ENCODE results near the gene SDK1.

SDK1 gene

GRCh38 chr7:4178416-4178815 is 877.4 kb downstream of the SDK1 start:
- H3K4me3 ChIP-seq (replicated peaks; ENCODE audit: low read depth, low read length) = no peak overlapping the region
- no peak for DNase-seq (ENCODE audit: extremely low read depth, low read depth)
- TF ChIP-seq, protein P1, sequence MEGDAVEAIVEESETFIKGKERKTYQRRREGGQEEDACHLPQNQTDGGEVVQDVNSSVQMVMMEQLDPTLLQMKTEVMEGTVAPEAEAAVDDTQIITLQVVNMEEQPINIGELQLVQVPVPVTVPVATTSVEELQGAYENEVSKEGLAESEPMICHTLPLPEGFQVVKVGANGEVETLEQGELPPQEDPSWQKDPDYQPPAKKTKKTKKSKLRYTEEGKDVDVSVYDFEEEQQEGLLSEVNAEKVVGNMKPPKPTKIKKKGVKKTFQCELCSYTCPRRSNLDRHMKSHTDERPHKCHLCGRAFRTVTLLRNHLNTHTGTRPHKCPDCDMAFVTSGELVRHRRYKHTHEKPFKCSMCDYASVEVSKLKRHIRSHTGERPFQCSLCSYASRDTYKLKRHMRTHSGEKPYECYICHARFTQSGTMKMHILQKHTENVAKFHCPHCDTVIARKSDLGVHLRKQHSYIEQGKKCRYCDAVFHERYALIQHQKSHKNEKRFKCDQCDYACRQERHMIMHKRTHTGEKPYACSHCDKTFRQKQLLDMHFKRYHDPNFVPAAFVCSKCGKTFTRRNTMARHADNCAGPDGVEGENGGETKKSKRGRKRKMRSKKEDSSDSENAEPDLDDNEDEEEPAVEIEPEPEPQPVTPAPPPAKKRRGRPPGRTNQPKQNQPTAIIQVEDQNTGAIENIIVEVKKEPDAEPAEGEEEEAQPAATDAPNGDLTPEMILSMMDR (IDR thresholded peaks at IDR 0.05; ENCODE audit: low read depth, low read length, missing control alignments) = no peak

DNA sequence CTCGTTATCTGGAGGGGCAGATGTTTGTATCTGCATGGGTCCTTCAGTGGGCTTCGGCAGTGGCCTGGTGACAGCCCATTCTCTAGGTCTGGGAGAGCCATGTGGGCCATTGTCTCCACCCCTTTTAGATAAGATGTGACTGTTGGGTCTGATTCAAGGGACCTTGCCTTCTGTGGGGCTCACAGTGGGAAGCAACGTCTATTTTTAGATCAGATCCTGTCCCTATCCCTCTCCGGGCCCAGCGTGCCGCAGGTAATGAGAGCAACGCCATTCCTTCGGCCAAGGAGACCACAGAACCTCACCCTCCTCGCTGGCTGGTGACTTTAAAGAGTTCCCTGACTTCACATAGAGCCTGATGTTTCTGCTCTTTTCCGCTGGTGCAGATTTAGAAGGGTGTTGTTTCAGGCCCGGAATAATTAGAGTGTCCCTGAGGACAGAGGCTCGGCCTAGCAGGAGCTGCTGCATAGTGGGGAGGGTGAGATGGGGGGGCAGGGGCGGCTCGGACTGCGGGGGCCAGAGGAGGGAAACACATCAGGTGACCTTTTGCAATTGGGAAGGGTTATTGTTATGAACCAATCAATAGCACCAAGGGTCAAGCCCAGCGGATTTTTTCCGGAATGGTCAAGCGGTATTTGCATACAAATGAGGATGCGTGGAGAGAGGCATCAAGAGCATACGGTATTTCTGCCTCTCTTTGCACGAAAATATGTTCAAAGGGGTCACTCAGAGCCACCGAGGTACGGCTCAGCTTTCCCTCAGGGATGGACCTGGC is 878.0 kb downstream of the SDK1 start:
- H3K4me3 ChIP-seq (replicated peaks; ENCODE audit: low read depth, low read length) = no peak overlapping the region
- TF ChIP-seq, protein P1 (IDR thresholded peaks at IDR 0.05; ENCODE audit: low read depth, low read length, missing control alignments) = no peak
- no peak for DNase-seq (ENCODE audit: extremely low read depth, low read depth)

- TF ChIP-seq, protein P1 (IDR thresholded peaks at IDR 0.05; ENCODE audit: low read depth, low read length, missing control alignments) = no peak
- H3K4me3 ChIP-seq (replicated peaks; ENCODE audit: low read depth, low read length) = no peak overlapping the region
- no peak for DNase-seq (ENCODE audit: extremely low read depth, low read depth)
Observed at GRCh38 chr7:4179688-4180380, 878.8 kb downstream of the SDK1 start.

- H3K4me3 ChIP-seq (replicated peaks; ENCODE audit: low read depth, low read length) = no peak overlapping the region
- DNase-seq (ENCODE audit: extremely low read depth, low read depth) = no peak
- TF ChIP-seq, protein P1 (IDR thresholded peaks at IDR 0.05; ENCODE audit: low read depth, low read length, missing control alignments) = no peak
Observed at GRCh38 chr7:4181446-4181845, 880.4 kb downstream of the SDK1 start.

DNA sequence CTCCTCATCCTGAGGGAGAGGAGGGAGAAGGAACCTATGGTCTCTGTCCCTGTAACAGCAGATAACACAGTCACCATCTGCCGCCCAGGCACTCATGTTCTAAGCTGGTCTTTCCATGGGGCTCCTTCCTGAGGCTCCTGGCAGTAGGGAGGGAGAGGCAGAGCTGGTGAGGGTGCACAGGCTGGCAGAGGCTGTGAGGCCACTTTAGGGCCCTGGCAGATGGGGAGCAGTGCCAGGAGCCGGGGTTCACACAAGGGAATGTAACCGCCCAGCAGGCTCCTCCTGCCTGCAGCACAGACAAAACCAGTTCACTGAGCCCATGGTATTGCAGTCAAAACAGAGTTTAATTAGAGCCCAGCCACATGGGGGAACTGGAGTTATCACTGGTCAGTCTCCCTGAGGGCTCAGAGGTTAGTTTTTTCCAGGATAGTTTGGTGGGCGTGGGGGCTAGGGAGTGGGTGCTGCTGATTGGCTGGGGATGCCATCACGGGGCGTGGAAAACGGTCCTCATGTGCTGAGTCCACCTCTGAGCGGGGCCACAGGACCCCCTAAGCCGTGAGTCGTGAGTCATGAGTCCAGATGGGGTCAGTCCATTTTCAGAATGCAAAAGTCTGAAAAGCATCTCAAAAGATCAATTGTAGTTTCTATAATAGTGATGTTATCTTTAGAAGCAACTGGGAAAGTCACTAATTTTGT is 881.7 kb downstream of the SDK1 start:
- TF ChIP-seq, protein P1 (IDR thresholded peaks at IDR 0.05; ENCODE audit: low read depth, low read length, missing control alignments) = no peak
- DNase-seq (ENCODE audit: extremely low read depth, low read depth) = no peak

GRCh38 chr7:4184653-4185052 is 883.6 kb downstream of the SDK1 start:
- TF ChIP-seq, protein P1 (IDR thresholded peaks at IDR 0.05; ENCODE audit: low read depth, low read length, missing control alignments) = no peak
- no peak overlapping the region for H3K4me3 ChIP-seq (replicated peaks; ENCODE audit: low read depth, low read length)
- no peak for DNase-seq (ENCODE audit: extremely low read depth, low read depth)

More for the DNA sequence above, 881.7 kb downstream of the SDK1 start:
- H3K4me3 ChIP-seq (replicated peaks; ENCODE audit: low read depth, low read length) = no peak overlapping the region
